OCI-LY1 (cell line): ENCODE data around the gene PP2D1.
"Not testable (repeated sequence)": the region's sequence is repeated elsewhere in the genome, so short reads cannot be mapped to it uniquely, and the experiment has no call there.

ENCODE experiments used
- H2AFZ ChIP-seq: fragments of 200-600 bp; sonication (generic), shearing (Covaris generic); 2 replicates; pipeline ENCODE4 v1.6.0; 2014; ENCODE audit warnings: antibody characterized with exemption, mild to moderate bottlenecking, low read length
- H3F3A ChIP-seq: fragments of 200-600 bp; sonication (generic), shearing (Covaris generic); 2 replicates; pipeline ENCODE4 v1.6.0; 2014; ENCODE audit warnings: mild to moderate bottlenecking, antibody characterized with exemption, low read length, moderate library complexity; ENCODE audit not compliant: insufficient read depth
- H3K27ac ChIP-seq: fragments of 200-600 bp; sonication (generic); 2 replicates; pipeline ENCODE4 v1.5.1; 2014; ENCODE audit warnings: low read length, mixed run types, mild to moderate bottlenecking, low read depth; ENCODE audit not compliant: poor library complexity, severe bottlenecking
- H3K27me3 ChIP-seq: fragments of 200-600 bp; sonication (generic); 2 replicates; pipeline ENCODE4 v1.6.0; 2014; ENCODE audit warnings: antibody characterized with exemption, mild to moderate bottlenecking, low read length, moderate library complexity; ENCODE audit not compliant: insufficient read depth
- H3K36me3 ChIP-seq: fragments of 200-600 bp; sonication (generic); 2 replicates; pipeline ENCODE4 v1.6.1; 2014; ENCODE audit warnings: mild to moderate bottlenecking, antibody characterized with exemption, low read length, moderate library complexity, mixed read lengths; ENCODE audit not compliant: insufficient read depth
- H3K4me1 ChIP-seq: fragments of 200-600 bp; sonication (generic); 2 replicates; pipeline ENCODE4 v1.5.1; 2014; ENCODE audit warnings: mild to moderate bottlenecking, low read length, moderate library complexity; ENCODE audit not compliant: insufficient read depth, severe bottlenecking
- H3K4me2 ChIP-seq: fragments of 200-600 bp; sonication (generic), shearing (Covaris generic); 2 replicates; pipeline ENCODE4 v1.6.1; 2014; ENCODE audit warnings: low read length
- H3K4me3 ChIP-seq: fragments of 200-600 bp; sonication (generic); 2 replicates; pipeline ENCODE4 v1.5.1; 2014; ENCODE audit warnings: low read length, low read depth, mild to moderate bottlenecking, mixed read lengths; ENCODE audit not compliant: poor library complexity, severe bottlenecking
- H3K79me2 ChIP-seq: fragments of 200-600 bp; shearing (Covaris generic); 2 replicates; pipeline ENCODE4 v1.6.1; 2016; ENCODE audit warnings: mixed run types, low read length, mixed read lengths; ENCODE audit not compliant: insufficient read depth
- H3K9ac ChIP-seq: fragments of 200-600 bp; sonication (generic), shearing (Covaris generic); 2 replicates; pipeline ENCODE4 v1.6.1; 2014; ENCODE audit warnings: mild to moderate bottlenecking, low read length, mixed read lengths
- H3K9me2 ChIP-seq: fragments of 200-600 bp; sonication (generic), shearing (Covaris generic); 2 replicates; pipeline ENCODE4 v1.6.1; 2014; ENCODE audit warnings: low read depth, mild to moderate bottlenecking, low read length, mixed read lengths
- H3K9me3 ChIP-seq: fragments of 200-600 bp; shearing (Covaris generic); 2 replicates; pipeline ENCODE4 v1.6.1; 2014; ENCODE audit warnings: low read length, mixed read lengths
- H4K20me1 ChIP-seq: fragments of 200-600 bp; sonication (generic), shearing (Covaris generic); 2 replicates; pipeline ENCODE4 v1.6.0; 2016; ENCODE audit warnings: mild to moderate bottlenecking, low read length; ENCODE audit not compliant: insufficient read depth
- EZH2 ChIP-seq: fragments of 200-600 bp; sonication (generic), shearing (Covaris generic); IDR thresholded peaks from 2 replicates; pipeline ENCODE4 v1.8.0; 2017; ENCODE audit warnings: borderline replicate concordance, mixed run types, mild to moderate bottlenecking, antibody characterized with exemption, low read length, moderate library complexity, mixed read lengths
- TF ChIP-seq, protein P1 (sequence below): fragments of 200-600 bp; sonication (generic), shearing (Covaris generic); IDR thresholded peaks from 2 replicates; pipeline ENCODE4 v1.5.1; 2017; ENCODE audit warnings: mild to moderate bottlenecking, antibody characterized with exemption, low read length, moderate library complexity, mixed read lengths

The PP2D1 gene

GRCh38 chr3:20037255-20037996 is 25.4 kb upstream of the PP2D1 start:
- Histone ChIP-seq H2AFZ (no peak overlapping the region), H3K4me2 (no peak overlapping the region), H3K79me2 (0 out of 2 replicates have a peak, but pooled peaks cover 3% of the 10 kb centered on the region), H3K4me3 (no peak overlapping the region), H3K9me2 (no peaks in the 10 kb centered on the region), H3K9me3 (no peaks in the 10 kb centered on the region), H4K20me1 (no peaks in the 10 kb centered on the region), H3K27ac (no peak overlapping the region), H3K9ac (no peak overlapping the region), H3K4me1 (peaks cover 24% of the 10 kb centered on the region), H3F3A (peaks cover 2% of the 10 kb centered on the region; the same call in 1 of the 2 replicates), H3K36me3 (no peaks in the 10 kb centered on the region), H3K27me3 (no peaks in the 10 kb centered on the region)
- TF ChIP-seq, protein P1, sequence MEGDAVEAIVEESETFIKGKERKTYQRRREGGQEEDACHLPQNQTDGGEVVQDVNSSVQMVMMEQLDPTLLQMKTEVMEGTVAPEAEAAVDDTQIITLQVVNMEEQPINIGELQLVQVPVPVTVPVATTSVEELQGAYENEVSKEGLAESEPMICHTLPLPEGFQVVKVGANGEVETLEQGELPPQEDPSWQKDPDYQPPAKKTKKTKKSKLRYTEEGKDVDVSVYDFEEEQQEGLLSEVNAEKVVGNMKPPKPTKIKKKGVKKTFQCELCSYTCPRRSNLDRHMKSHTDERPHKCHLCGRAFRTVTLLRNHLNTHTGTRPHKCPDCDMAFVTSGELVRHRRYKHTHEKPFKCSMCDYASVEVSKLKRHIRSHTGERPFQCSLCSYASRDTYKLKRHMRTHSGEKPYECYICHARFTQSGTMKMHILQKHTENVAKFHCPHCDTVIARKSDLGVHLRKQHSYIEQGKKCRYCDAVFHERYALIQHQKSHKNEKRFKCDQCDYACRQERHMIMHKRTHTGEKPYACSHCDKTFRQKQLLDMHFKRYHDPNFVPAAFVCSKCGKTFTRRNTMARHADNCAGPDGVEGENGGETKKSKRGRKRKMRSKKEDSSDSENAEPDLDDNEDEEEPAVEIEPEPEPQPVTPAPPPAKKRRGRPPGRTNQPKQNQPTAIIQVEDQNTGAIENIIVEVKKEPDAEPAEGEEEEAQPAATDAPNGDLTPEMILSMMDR: peak; percentile 24
- no peak for TF ChIP-seq EZH2

DNA sequence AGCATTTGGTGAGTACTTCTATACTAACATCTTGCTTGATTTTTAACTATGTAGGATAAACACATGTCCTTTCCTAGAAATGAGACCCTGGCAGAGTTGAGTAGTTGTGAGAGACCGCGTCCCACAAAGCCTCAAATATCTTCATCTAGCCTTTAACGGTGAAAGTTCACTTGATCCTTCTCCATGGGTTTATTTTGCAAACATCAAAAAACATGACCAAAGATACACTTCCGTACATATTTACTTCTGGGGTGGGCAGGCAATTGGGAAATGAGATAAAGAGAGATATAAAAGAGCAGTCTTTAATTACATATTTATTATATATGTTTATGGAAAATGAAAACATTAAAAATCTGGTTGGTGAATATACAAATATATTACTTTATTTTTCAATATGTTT is 23.0 kb upstream of the PP2D1 start:
- H3K9me3 ChIP-seq: no peaks in the 10 kb centered on the region
- no peak overlapping the region for H3K9ac ChIP-seq
- H4K20me1 ChIP-seq: no peaks in the 10 kb centered on the region
- no peaks in the 10 kb centered on the region for H3K9me2 ChIP-seq
- no peak overlapping the region for H3K4me3 ChIP-seq
- H3F3A ChIP-seq: no peaks in the 10 kb centered on the region
- no peaks in the 10 kb centered on the region for H3K79me2 ChIP-seq
- H2AFZ ChIP-seq: no peak overlapping the region
- peaks cover 15% of the 10 kb centered on the region for H3K4me1 ChIP-seq
- TF ChIP-seq EZH2: no peak
- TF ChIP-seq, protein P1: no peak
- no peaks in the 10 kb centered on the region for H3K27me3 ChIP-seq
- no peak overlapping the region for H3K27ac ChIP-seq
- no peaks in the 10 kb centered on the region for H3K36me3 ChIP-seq
- H3K4me2 ChIP-seq: no peak overlapping the region

DNA sequence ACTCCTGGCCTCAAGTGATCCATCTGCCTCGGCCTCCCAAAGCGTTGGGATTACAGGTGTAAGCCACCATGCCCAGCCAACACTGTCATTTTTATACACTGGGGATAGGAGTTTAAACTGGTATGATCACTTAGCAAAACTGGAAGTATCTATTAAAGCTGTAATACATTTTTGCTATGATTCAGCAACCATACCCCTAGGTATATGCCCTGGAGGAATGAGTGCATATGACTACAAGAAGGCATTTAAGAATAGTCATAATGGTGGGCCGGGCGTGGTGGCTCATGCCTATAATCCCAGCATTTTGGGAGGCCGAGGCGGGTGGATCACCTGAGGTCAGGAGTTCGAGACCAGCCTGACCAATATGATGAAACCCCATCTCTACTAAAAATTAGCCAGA is 19.9 kb upstream of the PP2D1 start:
- not testable (repeated sequence) for H2AFZ ChIP-seq, H3F3A ChIP-seq

DNA sequence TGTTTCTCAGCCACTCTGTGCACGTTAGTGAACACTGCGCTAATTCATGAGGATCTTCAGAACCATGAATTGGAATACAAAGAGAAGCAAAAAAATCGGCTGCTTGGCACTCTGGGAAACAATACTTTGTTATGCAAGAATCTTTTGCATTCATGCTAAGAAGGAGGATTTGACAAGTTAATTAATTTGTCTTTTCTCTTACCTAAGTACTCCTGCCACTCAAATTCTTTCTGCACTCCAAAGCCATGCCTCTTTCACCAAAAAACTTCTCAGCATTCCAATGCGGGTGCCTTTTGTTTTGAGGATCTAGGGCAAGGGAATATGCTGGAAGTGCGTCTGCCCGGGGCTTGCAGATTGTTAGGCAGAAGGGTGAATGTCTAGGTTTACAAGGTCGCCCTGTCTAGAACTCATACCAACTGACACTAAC is 16.9 kb upstream of the PP2D1 start:
- Histone ChIP-seq H3K4me1 (peaks cover 3% of the 10 kb centered on the region), H3K9me3 (no peaks in the 10 kb centered on the region), H3K79me2 (no peaks in the 10 kb centered on the region), H3F3A (no peaks in the 10 kb centered on the region), H3K4me2 (no peak overlapping the region), H3K36me3 (no peaks in the 10 kb centered on the region), H3K9me2 (no peaks in the 10 kb centered on the region), H2AFZ (no peak overlapping the region), H3K4me3 (no peak overlapping the region), H3K9ac (no peak overlapping the region), H3K27ac (no peak overlapping the region), H3K27me3 (no peaks in the 10 kb centered on the region), H4K20me1 (no peaks in the 10 kb centered on the region)
- TF ChIP-seq, protein P1: no peak
- no peak for TF ChIP-seq EZH2

More for the DNA sequence above, 19.9 kb upstream of the PP2D1 start:
- H3K9ac ChIP-seq, H3K4me1 ChIP-seq, H3K9me3 ChIP-seq, H3K36me3 ChIP-seq, H3K4me2 ChIP-seq, H3K4me3 ChIP-seq, H3K79me2 ChIP-seq, H3K27me3 ChIP-seq, H3K27ac ChIP-seq, H3K9me2 ChIP-seq, H4K20me1 ChIP-seq: not testable (repeated sequence)
